HG03103 (cell line): Measurements from ENCODE around the gene DYNLT1.
"Not testable (repeated sequence)": the region's sequence is repeated elsewhere in the genome, so short reads cannot be mapped to it uniquely, and the experiment has no call there.

Source experiments
- ATAC-seq: cut with Tn5 transposase; IDR thresholded peaks from one replicate; pipeline ENCODE4 v1.9.1; 2021; ENCODE audit warnings: low read depth; ENCODE audit not compliant: unreplicated experiment

Gene DYNLT1

DNA sequence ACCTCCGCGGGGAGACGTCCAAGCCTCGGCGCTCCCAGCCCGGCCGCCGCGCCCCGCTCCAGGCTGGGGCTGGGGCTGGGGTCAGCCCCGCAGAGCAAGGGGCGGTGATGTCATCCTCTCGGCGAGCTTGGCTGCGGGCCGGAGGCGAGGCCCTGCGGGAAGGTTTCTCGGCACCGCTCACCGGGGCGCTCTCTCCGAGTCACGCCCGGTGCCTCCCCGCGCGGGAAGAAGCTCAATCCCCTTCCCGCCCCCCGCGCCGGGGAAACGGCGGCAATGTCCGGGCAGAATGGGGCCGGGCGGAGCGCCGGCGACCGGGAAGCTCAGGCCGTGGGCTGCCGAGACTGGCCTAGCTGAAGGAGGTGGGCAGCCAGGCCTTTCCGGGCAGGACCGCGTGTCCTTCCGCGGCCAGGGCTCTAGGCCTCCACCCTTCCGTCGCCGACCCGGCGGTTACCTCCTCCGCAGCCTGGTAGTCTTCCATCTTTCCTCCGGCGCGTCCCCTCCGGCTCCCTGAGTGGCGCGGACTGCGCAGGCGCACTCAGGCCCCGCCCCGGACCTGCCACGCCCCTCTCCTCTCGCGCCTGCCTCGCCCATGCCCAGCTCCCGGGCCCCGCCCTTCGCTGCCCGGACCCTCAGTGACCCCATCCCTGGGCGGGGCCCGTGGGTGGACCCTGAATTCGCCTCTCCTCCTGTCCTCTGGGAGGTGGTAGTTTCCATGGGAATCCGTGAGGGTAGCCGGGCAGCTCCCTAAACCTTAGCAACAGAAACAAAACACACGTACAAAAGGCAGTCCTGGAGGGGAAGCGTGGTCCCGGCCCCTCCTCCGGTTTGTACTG, at the start of gene DYNLT1:
DYNLT1 (minus strand) TSS at position 513 of the 833 bp plus-strand sequence; CDS start at position 478, 35 bp downstream.
- peak; percentile 44 for ATAC-seq

GRCh38 chr6:158688860-158689259, 44.3 kb upstream of the DYNLT1 start:
- ATAC-seq: no peak

DNA sequence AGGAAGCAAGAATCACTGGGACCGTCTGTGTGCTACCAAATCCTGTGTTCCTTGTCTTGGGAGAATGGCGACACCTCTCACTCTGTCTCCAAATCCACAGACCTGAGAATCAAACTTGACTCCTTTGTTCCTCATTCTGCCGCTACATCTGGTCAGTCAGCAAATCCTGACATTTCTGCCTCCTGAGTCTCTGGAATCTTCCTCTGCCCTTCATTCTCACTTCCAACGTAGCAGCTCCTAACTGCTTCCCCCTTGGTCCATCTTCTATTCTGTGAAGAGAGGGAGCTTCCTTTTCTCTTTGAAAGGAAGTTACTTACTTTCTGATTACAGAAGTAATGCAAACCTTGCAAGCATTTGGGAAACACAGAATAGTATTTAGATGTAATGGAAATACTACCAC, 43.0 kb upstream of the DYNLT1 start:
- ATAC-seq: no peak

- no peak for ATAC-seq
These were observed 42.3 kb upstream of the DYNLT1 start for GRCh38 chr6:158686791-158687381.

GRCh38 chr6:158686311-158686710, 41.8 kb upstream of the DYNLT1 start:
- no peak for ATAC-seq

GRCh38 chr6:158684745-158685324, 40.3 kb upstream of the DYNLT1 start:
- ATAC-seq: no peak

DNA sequence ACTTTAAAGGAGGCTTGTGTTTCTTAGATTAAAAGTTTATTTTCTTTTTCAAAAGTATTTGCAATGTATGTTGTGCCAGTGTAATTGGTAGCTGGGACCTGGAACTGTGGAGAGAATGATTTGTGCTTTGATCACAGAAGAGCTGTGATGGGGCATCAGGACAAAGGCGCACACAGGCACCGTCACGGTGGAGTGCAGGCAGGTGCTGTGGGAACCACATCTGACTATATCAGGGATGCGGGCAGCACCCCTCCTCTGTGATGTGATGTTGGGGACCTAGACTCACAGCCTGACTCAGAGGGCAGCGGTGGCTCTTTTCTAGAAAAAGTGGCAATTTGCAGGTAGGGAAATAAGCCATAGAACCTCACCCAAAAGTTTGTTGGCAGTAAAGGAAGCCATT, 39.8 kb upstream of the DYNLT1 start:
- no peak for ATAC-seq

DNA sequence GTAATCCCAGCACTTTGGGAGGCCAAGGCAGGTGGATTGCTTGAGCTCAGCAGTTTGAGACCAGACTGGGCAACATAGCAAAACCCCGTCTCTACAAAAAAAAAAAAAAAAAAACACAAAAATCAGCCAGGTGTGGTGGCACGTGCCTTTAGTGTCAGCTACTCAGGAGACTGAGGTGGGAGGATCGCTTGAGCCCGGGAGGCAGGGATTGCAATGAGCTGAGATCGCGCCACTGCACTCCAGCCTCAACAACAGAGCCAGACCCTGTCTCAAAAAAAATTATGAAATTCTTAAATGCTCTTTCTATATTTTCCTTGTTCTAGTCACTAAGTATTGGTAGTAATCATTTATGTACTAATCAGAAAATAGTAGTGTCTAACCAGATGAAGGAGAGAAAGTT, 35.9 kb upstream of the DYNLT1 start:
- ATAC-seq: no peak

DNA sequence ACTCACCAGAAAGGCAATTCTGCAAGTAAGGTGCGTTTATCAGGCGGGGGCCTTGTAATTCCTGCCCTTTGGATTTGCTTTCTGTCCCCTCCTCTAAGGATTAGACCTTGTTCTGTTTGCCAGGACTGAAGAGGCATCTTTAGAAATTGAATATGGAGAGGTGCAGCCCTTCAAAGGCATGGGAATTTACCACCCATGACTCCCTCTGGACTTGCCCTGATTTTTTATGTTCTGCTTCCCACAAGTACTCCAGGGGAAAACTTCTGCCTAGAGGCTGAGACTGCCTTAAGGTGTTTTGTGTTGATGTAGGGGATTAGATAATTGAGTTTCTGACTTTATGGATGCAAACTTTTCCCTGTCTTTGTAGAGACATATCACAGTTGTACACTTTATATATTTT, 35.5 kb upstream of the DYNLT1 start:
- no peak for ATAC-seq

DNA sequence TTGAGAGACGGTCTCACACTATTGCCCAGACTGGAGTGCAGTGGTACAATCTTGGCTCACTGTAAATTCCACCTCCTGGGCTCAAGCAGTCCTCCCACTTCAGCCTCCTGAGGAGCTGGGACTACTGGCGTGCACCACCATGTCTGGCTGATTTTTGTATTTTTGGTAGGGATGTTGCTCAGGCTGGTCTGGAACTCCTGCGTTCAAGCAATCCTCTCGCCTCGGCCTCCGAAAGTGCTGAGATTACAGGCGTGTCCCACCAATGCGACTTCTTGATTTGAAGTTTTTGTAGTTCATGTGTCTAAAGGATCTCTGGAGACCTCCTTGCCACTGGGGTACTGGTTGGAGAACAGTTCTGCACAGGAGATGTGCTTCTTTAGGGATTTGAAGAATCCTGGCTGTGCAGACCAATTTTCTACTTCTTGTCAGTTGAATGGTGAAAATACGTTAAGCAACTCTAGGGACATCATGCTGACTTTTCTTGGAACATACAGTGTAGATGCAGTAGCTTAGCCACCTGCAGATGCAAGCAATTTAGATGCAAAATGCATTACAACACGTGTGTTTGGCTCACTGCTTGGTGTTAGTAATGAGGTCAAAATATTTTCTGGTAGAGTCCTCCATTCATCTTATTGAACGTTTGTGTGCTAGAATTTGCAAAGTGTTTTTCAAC, 33.5 kb upstream of the DYNLT1 start:
- no peak for ATAC-seq

DNA sequence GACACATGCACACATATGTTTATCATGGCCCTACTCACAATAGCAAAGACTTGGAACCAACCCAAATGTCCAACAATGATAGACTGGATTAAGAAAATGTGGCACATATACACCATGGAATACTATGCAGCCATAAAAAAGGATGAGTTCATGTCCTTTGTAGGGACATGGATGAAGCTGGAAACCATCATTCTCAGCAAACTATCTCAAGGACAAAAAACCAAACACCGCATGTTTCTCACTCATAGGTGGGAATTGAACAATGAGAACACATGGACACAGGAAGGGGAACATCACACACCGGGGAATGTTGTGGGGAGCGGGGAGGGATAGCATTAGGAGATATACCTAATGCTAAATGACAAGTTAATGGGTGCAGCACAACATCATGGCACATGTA, 32.6 kb upstream of the DYNLT1 start:
- ATAC-seq: not testable (repeated sequence)

DNA sequence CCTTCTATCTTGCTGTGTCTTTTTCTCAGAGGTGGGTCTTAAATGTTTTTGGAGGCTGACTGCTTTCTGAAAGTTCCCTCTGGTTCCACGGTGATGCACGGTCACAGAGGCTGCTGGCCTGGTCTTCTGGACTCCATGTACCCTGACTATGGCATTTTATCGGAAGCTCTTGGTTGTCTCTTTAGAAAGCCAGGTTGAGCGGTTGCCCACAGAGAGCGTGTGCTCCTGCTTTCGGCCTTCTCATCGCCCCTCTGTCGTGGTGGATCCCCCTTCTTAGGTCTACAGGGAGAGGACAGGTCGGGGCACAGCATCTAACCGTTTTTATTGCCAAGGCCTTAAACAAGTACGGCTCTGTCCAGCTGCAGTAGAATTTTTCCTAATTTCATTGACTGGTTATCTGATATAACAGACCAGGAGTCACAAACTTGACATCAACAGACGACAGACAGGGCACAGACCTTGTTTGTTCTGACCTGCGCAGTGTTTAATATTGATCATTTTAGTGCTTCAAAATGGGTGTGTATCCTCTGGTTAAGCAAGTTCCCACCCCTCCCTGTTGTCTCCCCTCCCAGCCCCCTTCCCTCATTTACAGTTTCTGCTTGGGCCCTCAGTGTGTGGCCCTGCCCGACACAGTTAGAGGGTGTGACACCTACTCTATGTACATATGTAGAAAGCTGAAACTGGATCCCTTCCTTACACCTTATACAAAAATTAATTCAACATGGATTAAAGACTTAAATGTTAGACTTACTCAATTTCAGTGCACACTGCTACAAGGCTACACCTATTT, 30.0 kb upstream of the DYNLT1 start:
- ATAC-seq: no peak

GRCh38 chr6:158672726-158673125, 28.2 kb upstream of the DYNLT1 start:
- ATAC-seq: no peak

- not testable (repeated sequence) for ATAC-seq
These were observed 27.6 kb upstream of the DYNLT1 start for GRCh38 chr6:158672119-158672518.

DNA sequence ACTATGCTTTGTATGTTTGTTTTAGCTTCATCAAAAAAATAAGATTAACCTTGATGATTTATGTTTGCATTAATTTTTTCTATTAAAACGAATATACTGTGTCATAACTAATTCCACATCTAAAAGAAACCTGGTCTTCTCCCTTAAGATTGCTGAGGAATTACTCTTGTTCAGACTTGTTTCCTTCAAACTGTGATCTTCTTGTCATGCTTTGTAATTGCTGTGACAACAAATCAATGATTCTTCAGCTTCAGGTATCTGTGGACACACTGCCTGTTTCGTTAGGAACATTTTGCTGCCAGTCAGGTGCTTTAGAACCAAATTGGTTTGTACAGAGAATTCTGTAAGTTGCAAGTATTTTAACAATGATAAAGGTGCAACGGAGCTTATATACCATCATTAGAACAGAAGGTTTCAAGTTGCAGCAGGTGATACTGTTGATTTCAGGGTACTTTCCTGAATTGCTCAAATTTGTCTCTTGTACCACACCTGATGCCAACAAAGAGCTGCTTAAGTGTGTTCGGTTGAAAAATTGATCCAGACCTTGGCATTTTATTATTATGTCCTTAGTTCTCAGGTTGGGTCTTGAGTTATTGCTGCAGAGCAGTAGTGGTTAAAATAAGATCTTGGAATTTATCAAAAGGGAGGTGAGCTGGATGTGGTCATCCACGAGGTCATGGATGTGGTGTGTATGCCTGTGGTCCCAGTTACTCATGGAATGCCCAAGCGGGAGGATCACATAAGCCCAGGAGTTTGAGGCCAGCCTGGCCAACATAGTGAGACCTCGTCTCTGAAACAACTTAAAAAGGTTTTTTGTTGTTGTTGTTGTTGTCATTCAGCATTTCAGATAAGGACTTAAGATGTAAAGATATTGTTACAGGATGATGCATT, 24.8 kb upstream of the DYNLT1 start:
- ATAC-seq: no peak

DNA sequence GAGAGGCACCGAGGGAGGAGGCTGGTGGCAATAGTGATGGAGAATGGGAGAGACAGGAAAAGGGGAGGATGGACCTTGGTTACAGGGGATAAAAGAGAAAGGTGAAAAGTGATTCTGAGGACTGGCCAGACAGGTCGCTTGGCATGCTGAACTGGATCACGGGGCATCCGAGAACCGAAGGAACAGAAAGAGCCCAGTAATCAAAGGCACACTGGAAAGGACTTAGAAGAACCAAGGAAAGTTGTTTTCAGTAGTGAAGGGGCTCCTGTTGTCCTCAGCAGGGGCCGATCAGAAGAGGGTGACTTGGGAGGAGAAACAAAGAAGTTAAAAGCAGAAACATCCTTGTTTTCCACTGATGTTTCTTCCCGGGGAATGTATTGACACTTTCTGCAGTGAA, 24.2 kb upstream of the DYNLT1 start:
- ATAC-seq: no peak

DNA sequence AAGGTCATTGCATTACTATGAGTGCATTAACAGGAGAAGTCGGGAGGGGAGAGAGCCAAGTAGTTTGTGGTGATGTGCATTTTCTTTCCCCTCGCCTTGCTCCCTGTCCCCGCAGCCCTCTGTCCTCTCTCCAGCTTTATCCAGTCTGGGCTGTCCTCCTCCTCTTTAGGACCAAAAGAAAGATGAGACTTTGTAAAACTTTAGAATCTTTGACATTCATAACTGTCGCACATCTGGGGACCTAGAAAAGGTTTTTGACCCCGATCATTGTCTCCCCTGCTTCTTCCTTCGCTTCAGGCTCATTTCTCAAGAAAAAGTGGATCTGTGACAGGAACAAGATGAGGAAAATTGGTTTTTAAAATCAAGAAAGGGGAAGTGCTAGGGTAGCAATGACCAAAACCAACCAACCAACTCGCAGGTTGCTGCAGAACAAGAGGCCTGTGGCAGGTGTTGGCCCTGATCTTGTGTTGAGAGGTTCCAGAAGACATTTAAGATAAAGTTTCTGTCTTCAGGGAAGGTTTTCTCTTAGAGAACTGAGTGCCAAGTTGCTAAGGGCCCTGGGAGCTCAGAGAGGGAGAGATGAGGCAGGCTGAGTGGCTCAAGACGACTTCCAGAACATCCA, 22.9 kb upstream of the DYNLT1 start:
- ATAC-seq: no peak

- no peak for ATAC-seq
These were observed 22.3 kb upstream of the DYNLT1 start for GRCh38 chr6:158666628-158667359.
